HG03108 (cell line): ENCODE results near the gene ADA.
"Not testable (repeated sequence)": the region's sequence is repeated elsewhere in the genome, so short reads cannot be mapped to it uniquely, and the experiment has no call there.

Experiments used
- ATAC-seq: cut with Tn5 transposase; IDR thresholded peaks from one replicate; pipeline ENCODE4 v1.9.1; 2021; ENCODE audit warnings: moderate library complexity; ENCODE audit not compliant: unreplicated experiment

The ADA gene

DNA sequence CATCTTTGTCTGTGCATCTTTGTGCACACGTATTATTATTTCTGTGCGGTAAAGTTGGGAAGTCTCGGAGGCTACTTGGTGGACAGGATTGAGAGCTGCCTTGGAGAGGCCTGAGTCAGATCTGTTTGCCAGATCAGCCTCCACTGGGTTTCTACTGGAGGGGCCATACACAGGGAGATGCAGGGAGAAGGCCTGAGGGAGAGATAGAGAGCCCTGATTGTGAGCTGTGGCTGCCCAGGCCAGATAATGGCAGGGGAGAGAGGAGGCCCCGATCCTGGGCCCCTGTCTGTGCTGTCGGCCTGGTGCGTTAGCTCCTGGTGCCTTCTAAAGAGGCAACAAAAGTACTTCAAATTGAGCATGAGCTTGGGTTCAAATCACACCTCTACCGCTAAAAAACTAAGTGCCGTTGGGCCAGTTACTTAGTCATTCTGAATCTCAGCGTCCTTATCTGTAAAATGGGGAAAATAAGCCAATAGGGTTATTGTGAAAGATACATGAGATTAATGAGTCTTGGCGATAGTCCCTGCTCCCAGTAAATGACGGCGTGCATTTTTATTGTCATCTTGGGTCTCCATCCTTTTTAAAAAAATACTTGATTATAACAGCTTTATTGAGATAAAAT, 27.6 kb upstream of the ADA start:
- ATAC-seq: no peak

DNA sequence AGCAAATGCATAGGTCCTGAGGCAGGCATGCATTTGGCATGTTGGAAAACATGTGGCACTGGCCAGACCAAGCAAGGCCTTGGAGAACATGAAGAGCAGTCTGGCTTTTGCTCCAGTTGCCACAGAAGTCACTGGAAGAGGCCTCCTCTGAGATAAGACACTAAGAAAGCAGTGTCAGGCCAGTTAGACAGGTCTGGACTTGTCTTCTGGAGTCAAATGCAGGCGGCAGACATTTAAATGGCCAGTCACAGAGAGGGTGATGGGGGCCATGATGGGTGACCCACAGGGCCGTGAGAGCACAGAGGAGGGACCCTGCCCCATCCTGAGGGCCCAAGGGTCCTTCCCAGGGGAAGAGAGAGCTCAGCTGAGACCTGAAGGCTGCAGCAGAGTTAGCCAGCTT, 26.7 kb upstream of the ADA start:
- no peak for ATAC-seq

DNA sequence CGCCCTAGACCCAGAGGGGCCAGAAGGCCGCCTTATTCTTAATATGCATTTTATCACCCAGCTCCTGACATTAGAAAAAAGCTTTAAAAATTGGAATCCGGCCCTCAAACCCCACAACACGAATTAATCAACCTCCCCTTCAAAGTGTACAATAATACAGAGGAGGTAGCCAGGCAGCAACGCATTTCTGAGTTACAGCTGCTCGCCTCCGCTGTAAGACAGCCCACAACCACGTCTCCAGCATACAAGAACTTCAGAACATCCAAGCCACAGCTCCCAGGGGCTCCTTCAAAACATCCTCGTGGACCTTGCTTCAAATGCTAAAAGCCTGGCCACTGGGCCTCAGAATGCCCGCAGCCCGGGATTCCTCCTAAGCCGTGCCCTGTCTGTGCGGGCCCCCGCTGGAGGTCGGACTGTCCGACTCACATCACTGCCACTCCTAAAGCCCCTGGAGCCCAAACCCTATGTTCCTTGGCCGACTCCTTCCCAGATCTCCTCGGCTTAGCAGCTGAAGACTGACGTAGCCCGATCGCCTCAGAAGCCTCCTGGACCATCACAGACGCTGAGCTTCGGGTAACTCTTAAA, 20.9 kb upstream of the ADA start:
- ATAC-seq: not testable (repeated sequence)

DNA sequence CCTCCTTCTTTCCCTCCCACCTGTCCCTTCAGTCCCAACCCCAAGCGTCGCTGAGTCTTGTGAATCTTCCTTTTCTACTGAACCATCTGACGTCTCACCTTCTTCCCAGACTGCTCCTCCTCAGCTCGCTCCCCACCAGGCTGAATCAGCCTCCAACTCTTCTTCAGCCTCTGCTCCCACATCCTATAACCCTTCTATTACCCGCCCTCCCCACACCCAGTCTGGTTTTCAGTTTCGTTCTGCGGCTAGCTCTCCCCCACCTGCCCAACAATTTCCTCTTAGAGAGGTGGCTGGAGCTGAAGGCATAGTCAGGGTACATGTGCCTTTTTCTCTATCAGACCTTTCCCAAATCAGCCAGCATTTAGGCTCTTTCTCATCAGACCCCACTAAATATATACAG, 20.0 kb upstream of the ADA start:
- not testable (repeated sequence) for ATAC-seq

DNA sequence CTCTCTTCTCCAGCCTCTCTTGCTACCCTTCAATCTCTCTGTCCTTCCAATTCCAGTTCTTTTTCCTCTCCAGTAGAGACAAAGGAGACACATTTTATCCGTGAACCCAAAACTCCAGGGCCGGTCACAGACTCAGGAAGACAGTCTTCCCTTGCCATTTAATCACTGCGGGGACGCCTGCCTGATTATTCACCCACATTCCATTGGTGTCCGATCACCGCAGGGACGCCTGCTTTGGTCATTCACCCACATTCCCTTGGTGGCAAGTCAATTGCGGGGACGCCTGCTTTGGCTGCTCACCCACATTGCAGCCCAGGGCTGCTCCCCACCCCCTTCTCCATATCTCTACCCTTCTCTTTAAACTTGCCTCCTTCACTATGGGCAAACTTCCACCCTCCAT, 19.4 kb upstream of the ADA start:
- ATAC-seq: not testable (repeated sequence)

DNA sequence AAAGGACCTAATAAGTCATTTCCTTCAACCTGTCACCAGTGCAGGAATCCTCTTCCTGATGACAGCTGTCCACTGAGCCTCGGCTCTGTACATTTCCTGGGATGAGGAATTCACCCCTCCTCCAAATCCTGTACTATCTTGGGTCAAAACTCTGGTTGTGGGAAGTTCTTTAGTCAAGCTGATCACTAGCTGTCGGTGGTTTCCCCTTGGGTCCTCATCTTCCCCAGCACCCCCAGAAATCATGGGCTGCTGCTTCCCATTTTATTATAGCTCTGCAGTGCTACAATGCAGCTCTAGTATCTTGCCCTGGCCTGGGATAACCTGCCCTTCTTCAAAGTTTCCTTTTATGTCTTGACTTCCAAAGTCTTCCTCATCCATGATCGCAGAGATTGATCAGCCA, 14.6 kb upstream of the ADA start:
- ATAC-seq: no peak

DNA sequence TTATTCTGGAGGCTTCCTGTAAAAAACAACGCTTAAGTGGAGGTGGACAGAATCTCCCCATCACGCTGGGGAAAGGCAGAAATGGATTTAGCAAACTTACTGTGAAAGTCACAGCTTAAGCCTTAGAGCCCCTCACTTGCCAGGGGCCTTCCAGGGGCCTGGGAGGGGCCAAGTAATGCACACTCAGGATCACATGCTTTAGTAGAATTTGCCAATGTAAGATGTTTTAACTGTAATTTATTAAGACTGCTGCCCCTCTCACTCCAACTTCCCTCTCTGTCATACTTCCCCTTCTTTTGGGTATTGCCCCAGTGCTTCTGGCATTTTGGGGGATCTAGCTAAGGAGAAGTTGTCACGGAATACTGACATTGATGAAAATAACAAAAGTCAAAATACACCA, 12.6 kb upstream of the ADA start:
- ATAC-seq: no peak

DNA sequence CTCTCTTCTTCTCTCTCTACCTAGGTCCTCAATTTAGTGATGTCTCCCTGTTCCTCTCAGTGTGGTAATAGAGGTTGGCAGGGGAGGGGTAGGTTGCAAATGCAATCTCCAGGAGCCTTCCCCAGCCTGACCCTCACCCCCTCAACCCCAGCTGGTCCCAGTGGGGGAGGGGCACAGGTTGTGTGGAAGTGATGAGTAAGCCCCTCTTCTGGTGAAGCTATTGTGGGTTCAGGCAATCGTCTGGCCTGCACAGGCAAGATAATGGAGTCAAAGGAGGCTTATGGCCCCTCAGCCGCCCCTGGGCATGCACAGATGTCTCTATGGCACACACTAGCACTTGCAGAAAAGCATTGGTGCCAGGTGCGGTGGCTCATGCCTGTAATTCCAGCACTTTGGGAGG, 10.8 kb upstream of the ADA start:
- no peak for ATAC-seq

DNA sequence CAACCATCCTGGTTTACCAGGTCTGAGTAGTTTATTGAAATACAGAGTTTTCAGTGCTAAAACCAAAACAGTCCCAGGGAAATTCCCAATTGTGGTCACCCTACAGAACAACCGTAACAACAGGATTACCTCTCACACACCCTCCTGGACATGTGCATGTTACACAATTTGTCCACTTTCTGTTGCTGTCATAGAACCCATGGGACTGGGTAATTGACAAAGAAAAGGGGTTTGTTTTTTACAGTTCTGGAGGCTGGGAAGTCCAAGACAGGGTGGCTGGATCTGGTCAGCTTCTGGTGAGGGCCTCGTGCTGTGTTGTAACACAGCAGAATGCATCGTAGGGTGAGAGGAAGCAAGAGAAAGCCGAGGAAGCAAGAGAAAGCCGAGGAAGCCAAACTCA, 9.1 kb upstream of the ADA start:
- ATAC-seq: no peak

DNA sequence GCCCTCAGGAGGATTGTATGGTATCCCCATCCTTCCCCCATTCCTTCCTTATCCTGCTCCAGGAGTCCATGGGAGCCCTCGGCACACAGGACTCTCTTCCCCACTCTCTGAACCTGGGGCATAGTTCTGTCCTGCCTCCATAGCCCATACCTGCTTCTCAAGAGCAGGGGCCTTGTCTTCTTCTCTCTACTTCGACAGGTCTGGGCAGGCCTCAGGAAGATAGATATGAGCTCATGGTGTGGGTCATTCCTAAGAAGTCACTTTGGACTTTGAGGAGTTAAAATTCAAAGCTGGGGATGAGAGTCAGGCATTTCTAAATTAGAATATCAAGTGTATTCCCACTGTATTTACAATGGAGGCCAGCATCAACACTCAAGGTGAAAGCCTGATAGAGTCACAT, 8.4 kb upstream of the ADA start:
- ATAC-seq: no peak

DNA sequence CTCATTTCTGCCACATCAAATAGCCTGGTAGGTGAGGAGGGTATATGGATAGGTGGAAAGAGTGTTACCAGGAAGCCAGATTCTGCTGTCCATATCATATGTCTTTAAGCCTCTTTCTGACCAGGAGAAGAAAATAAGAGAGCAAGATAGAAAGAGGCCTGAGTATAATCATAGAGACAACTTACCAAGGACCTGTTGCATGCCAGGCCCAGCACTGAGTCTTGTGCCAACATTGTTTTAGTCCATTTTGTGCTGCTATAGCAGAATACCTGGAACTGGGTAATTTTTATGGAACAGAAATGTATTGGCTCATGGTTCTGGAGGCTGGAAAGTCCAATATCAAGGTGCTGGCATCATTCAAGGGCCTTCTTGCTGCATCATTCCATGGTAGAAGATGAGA, 7.3 kb upstream of the ADA start:
- no peak for ATAC-seq

DNA sequence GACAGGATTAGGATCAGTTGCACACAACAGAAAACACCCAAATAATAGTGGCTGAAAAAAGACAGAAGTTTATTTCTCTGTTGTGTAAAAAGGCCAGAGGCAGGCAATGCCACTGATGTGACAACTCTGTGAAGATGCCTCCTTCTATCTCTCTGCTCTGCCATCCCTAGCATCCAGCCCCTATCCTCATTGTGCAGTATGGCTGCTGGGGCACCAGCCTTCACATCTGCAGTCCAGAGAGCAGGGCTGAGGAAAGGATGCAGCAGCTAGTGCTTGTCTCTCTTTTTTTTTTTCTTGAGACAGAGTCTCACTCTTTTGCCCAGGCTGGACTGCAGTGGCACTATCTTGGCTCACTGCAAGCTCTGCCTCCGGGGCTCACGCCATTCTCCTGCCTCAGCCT, 6.4 kb upstream of the ADA start:
- ATAC-seq: no peak

DNA sequence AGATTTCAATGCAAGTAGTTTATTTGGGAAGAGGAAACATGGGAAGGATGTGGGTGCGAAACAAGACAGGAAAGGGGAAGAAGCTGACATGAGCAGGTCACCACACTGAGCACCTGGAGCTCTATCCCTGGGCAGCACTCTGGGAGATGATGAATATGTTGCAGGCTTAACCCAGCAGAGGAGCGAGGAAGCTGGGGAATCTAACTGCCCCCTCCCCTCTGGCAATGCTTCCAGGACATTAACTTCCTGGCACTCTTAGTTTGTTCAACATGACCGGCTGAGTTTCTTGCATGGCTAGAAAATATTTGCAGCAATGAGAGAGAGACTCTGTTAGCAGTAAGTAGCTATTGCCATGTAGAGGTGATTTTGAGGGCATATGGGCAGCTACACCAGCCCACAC, 4.9 kb upstream of the ADA start:
- no peak for ATAC-seq

DNA sequence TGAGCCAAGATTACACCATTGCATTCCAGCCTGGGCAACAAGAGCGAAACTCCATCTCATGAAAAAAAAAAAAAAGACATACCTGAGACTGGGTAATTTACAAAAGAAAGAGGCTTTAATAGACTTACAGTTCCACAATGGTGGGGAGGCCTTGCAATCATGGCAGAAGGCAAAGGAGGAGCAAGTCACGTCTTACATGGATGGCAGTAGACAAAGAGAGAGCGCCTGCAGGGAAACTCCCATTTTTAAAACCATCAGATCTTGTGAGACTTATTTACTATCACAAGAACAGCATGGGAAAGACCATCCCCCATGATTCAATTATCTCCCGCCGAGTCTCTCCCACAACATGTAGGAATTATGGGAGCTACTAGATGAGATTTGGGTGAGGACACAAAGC, 2.7 kb upstream of the ADA start:
- ATAC-seq: not testable (repeated sequence)

DNA sequence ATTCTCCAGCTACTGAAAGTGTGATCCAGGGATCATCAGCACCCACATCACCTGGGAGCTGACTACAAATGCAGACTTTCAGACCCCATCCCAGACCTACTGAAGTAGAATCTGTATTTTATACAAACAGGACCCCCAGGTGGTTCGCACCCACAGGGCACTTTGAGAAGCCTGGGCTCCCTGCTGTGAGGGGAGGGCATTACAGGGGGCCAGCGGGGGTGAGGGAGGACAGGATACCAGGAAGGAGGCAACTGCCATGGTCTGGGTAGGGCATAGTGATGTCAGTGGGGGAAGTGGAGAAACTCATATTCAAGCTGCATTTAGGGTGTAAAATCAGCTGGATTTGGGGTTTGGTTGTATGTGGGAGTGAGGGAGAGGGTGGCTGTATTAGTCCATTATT, 2.0 kb upstream of the ADA start:
- ATAC-seq: no peak

DNA sequence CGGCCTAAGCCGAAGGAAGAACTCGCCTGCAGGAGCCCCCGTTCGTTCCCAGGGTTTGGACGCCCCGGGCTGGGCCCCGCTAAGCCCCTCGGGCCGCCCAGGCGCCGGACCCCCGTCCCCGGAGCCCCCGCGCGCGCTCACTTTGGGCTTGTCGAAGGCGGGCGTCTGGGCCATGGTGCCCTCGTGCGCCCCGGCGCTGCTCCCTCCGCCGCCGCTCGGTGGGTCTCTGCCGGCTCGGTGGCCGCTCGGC, 140 bp downstream of the ADA start:
- no peak for ATAC-seq

DNA sequence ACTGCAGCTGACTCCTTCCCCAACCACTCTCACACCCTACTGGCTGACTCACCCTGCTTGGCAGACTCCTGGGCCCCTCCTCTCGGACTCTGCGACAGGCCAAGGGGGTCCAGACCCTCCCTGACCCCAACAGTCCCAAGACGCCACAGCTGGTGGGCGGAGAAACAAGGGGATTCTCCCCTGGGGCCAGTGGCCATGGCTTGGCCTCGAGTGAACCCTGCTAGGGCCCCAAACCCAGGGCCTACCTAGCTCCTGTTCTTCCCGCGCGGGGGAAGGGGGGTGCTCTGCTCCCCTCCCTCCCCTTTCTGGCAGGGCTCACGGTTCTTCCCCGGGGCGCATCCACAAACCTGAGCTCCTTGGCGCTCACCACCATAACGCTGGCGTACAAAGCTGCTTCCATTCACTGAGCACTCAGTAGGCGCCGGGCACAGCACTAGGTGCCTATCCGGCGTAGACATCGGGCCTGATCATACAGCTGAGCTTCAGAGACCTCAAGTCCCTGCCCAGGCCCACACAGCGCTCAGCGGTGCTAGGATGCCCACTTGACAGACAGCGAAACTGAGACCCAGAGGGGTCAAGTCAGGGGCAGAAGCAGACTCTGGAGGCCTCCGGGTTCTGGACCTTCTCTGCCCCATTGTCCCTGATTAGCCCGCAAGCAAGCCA, 597 bp downstream of the ADA start:
- no peak for ATAC-seq

DNA sequence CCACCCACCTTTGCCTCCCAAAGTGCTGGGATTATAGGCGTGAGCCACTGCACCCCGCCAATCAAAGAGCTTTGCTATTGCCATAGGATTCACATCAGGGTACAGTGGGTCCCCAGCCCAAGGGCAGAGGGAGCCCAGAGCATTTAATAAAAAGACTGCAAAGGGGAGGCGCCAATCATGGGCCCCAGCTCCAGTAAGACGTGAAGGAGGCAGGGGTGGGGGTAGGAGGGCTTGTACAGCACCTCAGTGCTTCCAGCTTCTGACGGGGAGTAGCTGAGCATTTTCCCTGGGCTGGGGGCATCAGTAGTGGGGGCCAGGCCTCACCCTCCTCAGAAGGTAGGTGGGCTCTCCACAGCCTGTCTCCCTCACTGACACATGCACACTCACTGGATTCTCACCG, 1.5 kb downstream of the ADA start:
- no peak for ATAC-seq

DNA sequence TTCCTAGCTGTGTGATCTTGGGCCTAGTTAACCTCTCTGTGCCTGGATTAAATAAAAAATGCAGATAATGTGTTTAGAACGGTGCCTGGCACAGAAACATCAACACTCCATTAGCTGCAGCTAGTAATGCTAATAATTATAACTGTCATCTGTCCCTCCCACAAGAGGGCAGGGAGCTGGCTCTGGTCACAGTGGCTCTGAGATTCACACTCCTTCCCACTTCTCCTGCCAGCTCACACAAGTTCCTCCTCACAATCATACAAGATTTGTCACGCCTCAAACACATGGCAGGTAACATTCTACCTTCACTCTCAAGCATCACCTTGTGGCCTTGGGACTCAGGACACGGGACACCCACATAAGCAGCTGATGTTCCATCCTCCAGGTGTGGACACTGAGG, 2.4 kb downstream of the ADA start:
- ATAC-seq: no peak

DNA sequence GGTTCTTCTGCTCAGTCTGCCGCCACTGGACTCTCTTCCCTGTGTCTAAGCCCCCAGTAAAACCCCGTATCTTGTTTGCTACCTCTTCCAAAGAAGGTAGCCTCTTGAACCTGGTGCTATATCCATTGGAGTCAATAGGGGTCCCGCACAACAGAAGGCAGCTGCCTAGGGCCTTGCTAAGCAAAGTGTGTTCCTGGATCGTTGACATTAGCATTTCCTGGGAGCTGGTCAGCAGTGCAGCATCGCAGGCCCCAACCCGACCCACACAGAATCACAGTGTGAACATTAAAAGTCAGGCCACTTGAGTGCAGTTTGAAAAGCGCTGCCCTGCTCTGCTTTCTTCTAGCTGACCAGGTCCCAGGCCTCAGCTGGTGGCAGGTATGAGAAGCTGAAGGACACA, 2.9 kb downstream of the ADA start:
- no peak for ATAC-seq

DNA sequence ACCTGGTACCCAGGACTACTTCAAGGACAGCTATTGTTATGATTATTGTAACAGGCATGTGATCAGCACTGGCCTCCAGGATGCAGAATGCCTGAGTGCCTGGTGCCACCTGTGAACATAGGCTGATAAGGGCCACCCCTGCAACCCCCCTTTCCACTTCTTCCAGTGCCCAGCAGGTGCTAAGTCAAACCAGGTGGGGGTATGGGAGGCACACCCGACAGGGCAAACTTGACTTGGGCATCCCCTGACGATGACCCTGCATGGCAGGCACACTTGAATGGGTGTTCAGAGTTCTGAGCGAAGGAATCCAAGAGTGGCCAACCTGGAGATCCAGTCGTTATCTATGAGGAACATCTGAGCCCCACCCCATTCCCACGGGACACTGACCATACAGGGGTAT, 3.4 kb downstream of the ADA start:
- no peak for ATAC-seq

DNA sequence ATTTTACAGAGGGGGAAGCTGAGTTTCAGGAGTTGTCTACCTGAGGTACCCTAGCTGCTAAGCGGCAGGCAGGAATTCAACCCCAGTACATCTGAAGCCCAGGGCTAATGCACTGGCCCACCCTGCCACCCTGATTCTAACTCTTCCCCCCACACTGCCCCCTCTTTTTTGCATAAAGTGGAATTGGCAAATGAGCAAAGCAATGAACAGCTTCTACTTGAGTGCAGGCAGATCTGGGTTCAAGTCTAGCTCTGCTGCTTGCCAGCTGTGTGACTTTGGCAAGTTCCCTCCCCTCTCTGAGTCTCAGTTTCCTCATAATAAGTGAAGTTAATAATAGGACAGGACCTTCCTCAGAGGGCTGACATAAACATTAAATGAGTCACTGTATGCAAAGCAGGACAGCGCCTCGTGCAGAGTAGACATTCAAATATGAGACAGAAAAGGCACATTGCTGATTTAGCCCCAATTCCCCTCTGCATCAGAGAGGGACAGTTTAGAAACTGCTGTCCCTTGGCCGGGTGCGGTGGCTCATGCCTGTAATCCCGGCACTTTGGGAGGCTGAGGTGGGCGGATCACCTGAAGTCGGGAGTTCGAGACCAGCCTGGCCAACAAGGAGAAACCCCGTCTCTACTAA, 4.7 kb downstream of the ADA start:
- peak; percentile 37 for ATAC-seq
